ENCODE data around the gene DLX4.

DLX4 gene

DNA sequence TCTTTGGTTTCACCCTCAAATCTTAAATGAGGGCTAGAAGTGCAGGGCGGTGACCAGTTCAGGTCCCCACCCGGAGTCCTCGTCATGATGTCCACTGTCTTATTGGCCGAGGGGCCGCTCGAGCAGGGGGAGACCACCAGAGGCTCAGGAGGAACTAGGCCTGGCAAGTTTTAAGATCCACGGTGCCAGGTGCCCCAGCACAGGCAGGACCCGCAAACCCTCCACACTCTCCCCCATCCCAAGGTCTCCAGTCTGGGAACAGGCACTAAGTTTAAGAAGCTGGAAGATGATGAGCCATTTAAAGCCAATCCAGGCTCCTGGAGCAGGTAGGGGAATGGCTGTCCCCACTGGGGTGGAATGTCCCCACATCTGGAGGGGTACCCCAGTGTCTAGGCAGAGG, 21.9 kb downstream of the DLX4 start:
- no peak for DNase-seq

DNA sequence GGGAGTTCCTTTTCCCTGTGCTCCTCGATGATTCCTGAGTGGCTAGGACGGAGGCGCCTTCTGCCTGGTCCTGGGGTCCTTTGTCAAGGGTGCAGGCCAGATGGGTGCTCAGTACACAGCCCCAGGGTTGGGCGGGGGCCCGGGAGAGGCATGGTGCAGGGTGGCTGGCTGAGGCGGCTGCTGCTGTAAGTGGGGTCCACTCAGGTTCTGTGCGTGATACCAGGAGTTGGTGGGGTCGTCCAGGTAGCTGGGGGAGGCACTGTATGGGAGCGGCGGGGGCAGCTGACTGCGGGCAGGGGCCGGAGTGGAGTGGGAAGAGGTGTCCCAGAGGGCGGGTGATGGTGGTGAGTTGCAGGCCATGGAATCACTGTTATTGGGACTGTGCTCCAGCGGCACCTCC, 22.4 kb downstream of the DLX4 start:
- DNase-seq, result no peak

DNA sequence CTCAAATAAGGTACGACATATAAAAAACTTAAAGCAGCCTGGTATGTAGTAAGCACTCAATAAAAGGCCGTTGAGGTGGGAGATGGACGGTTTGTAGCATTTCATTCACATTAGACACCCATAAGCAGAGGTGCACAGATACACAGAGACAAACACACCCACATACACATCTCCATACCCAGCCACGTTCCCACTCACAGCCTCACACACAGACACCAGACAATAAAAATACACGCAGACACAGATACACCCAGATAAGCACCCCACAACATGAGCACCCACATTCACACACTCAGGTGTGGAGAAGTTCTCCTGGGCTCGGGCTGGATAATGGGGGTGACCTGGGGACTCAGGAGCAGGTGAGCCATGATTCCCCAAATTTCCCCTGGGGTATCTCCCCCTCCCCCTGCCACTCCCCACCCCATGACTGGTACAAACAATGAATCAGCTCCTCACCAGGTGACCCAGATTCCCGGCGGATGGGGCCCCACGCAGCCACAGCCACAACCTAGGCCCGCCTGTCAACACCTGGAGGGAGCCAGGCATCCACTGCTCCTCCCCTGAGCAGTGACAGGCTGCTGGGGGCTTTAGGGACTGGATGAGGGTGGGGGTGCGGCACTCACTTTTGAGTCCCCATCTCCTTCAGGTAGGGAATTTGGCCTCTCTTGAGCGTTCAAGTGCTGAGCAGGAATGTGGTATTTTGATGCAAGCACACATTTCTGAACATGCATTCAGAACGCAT, 23.4 kb downstream of the DLX4 start:
- DNase-seq, result no peak

DNA sequence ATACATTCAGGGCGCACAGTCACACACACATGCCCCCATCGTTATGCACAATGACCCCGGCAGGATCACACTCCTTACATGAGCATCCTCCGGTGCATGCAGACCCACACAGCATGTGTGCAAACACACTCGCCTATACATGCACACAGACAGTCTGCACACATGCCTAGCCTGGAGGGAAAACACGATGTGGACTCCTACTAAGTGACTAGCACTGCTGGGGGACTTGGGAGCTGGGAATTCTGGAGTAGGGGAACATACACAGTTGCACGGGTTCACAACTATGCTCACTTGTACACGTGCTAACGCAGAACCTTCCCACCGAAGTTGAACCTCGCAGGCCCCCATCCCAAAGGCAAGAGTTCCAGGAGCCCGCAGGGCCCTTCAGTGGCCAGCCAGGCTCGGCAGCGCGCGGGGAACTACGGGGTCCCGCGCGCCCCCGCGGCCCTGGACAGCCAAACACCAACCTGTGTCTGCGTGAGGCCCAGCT, 24.0 kb downstream of the DLX4 start:
- DNase-seq, result no peak

DNA sequence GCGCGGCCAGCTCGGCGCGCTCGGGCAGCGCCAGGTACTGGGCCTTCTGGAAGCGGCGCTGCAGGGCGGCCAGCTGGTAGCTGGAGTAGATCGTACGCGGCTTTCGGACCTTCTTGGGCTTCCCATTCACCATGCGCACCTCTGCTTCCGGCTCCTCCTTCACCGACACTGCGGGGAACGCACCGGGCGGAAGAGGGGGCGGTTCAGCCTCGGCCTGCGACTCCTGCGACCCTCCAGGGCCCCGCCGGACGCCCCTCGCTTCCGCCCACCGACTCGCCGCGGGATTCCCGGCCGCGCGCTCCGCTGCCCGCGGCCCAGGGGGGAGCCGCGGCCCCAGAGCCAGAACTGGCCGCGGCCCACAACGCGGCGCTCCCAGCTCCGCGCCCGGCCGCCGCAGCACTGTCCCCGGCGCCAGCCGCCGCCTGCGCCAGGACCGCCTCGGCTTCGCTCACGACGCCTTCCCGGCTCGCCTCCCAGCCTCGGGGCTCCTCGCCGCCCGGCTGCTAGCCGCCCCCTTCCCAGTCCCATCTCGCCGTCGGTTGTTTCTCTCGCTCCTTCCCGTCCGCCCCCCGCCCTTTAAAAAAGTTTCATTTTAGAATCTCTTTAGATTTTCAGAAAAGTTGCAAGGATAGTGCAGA, 24.6 kb downstream of the DLX4 start:
- DNase-seq, result no peak

DNA sequence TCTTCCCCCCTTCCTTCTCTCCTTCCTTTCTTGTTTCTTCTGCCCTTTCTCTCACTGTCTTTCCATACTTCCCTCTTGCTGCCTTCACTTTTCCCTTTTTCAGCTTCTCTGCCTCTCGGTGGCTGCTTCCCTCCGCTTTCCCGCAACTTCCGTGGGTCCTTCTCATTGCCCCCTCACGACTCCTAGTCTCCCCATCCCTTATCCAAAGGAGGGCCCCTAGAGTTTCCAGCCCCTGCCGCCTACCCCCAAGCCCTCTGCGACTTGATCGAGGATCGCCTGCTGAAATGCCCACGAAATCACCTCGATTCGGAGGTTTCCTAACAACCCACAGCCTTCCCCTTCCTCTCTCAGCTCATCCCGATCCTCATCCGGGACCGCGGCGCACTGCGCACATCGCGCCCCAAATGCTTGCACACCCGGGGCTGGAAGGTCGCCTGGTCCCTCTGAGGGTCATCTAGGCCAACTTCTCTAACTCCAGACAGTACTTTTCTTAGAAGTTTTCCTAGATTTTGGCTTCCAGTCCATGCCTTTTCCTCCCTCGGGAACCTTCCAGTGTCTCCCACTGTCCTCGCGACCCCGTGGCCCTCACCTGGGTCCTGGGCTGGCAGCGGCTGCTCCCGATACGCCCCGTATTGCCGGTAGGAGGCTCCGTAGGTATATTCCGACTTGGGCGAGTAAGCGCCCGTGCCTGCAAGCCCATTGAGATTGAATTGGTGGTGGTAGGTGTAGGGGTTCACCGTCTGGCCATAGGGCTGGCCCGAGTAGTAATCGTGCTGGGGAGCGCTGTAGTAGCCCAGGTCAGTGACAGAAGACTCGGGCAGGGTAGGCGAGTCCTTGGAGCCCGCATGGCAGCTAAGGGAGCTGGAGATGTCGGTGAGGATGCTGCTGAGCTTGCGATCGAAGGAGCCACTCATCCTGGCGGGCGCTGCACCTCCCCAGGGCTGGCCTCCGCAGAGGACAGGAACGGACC, 25.4 kb downstream of the DLX4 start:
- DNase-seq, result no peak

DNA sequence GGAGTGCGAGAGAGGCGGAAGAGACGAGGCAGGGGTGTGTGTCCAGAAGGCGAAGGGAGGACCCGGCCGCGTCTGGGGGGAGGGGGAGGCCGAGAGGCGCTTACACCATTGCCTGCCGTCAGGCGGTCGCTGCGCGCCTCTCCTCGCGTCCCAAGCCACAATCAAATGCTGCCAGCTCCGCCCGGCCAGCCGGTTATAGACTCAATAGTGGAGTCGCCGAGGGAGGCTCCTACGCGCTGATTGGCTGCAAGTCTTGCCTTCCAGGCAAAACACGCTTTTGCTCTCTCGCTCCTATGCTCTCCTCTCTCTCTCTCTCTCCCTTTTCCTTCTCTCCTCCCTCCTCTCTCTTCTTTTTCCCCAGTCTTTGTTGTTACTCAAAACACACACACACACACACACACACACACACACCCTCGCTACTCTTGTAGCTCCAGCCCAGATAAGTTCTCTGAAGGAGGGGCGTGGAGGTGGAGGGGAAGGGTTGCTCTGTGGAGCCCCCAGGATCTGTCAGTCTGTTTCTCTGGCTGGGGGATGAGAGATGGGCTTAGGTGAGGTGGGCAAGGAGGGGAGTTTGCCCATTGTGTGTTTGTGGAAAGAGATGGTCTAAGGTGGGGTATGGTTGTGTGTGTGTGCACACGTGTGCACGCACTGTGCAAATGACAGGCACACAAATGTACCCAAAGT, 26.2 kb downstream of the DLX4 start, which contains the start of gene DLX3:
DLX3 (minus strand) TSS at position 170 of the 684 bp plus-strand sequence. CDS start 226 bp downstream, outside the sequence.
- DNase-seq, result no peak

DNA sequence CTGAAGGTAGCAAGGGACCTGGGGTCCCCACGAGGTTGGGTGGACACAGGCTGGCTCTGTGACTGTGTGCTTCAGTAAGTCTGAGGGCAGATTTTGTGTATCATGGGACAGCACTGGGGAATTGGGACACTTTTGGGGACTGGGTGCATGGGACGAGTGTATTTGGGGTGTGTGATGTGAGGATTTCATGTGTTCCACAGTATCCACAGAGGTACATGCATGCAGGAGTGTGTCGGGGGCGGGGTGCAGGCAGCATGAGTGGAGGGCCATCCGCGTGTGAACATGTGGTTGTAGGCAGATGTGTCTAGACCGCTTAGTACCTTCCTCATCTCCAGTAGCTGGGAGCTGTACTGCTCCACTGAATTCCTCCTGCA, 27.1 kb downstream of the DLX4 start:
- no peak for DNase-seq

DNA sequence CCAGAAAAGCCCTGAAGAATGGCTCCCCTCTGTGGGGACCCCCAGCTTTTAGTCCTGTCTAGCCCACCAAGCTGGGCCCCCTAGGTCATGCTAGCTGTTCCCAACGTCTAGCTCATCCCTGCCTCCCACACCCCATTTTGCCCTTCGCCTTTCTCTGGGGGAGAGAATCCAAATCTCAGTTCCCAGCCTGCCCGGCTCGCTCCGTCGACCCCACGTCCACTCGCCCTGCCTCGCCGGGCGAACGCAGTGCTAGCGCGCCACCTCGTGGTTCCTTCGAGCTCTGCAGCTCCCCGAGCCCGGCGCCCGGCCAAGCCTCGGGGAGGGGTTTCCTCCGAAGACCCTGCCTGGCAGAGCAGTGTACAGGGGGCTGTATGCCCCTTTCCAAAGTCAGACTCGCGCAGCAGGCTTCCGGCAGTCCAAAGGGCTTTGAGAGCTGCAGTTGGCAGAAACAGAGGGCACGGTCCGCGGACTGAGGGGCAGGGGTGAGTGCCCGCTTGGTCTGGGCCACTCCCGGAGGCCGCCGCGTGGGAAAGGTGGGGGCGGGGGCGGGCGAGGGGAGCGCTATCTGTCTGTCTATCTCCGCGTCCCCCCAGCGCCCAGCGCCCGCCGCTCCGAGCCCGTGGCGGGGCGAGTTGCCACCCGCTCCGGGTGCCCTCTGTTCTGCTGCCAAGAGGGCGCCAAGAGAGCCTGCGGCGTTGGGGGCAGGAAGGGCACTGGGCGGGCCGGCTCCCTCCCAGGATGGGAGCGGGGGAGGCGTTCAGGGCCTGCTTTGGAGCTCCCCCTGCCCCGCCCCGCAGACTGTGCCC, 27.7 kb downstream of the DLX4 start:
- DNase-seq, result no peak

DNA sequence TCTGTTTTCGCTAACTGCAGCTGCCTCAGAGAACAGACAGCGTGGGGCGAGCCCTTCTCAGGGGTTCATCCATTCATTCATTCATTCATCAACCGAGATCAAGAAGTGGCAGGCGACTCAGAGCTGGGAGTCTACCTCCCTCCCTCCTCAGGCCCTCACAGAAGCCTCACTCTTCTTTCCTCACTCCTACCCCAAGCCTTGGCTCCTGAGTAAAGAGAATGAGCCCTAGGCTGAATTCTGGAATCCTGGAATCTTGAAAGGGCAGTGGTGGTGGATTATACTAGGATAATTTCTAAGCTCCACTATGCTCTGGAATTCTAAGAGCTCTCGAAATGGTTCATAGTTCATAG, 28.3 kb downstream of the DLX4 start:
- no peak for DNase-seq

DNA sequence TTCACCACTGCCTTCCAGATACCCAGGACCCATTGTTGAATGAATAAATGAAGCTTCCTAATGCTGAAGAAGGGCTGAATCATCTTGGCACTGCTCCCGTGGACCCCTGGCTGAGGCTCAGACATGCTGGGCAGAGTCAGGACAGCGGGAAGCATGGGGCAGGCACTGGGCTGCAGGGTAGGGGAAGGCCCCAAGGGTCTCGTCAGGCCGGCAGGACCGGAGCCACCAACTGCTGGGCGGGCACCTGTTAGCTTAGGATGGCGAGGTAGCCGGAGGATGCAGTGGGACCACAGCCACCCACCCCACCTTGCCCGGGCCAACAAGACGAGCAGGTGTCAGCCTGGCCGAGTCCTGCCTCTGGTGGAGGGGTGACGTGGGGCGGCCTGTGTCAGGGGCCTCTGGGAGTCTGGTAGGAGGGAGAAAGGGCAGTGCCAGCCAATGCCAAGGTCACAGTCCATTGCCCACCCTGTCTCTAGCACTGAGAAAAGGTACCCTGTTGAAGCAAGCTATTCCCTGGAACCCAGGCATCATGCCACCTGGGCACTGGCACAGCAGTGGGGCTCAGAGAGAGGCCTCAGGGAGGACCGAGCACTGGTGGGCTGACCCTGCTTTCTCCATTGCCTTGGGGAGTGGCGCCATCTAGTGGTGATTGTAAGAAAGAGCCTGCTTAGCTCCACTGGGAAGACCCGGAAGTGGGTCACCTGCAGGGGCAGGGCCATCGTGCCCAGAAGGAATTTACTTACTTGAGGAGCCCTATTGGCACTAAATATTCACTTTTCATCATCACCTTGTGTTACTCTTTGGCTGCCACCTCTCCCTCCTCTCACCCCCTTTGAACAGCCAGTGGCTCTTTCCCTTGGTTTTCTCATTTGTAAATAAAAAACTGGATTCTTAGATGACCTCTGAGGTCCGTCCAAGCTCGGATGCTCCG, 29.0 kb downstream of the DLX4 start:
- DNase-seq, result peak; percentile 47 to 50

DNA sequence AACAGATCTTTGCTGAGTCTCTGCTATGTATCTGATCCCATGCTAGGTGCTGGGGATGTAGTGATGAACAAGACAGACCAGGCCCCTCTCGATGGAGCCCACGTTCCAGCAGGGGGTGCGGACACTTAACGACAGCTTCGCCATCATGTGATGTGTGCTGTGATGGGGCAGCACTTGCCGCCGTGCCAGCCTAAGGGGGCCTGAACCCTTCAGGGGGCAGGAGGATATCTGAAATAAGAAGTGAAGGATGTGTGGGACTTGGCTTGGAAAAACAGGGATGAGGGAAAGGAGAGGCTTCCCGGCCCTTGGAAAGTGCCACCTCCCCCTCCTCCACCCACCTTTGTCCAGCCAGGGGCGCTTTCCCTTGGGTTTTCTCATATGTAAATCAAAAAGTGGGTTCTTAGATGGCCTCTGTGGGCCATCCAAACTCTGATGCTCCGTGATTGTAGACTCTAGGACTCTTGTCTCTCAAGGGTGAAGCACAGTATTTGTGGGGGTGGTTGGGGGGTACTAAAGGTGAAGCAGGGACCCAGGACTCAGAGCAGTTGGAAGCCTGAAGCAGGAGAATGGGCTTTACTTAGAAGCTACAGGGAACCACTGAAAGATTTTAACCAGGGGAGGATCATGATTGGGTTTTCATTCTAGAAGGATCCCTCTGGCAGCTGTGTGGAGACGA, 30.0 kb downstream of the DLX4 start:
- DNase-seq, result no peak

DNA sequence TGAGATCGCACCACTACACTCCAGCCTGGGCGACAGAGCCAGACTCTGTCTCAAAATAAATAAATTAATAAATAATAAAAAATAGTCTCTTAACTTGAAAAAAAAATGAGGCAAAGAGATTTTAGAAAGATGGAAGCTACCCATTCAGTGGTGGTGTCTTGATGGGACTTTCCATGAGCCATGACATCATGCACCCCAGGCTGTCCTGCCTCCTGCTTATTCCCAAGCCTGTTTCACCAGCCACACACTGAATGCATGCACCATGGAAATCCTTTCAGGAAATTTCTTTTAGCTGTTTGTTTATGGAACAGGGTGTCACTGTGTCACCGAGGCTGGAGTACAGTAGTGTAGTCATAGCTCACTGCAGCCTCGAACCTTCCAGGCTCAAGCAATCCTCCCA, 34.9 kb downstream of the DLX4 start:
- DNase-seq, result no peak

DNA sequence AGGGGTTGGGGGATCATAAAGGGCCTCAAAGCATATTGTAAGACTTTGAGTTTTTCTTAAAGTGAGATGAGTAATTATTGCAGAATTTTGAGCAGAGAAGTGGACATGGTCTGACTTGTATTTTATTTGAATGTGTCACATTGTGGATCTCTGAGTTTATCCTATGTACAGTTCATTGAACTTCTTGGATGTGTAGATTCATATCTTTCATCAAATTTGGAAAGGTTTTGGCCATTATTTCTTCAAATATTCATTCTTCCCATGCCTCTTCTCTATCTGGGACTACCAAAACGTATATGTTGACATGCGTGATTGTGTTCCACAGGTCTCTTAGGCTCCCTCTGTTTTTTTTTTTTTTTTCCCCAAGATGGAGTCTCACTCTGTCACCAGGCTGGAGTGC, 40.3 kb downstream of the DLX4 start:
- DNase-seq, result no peak

DNA sequence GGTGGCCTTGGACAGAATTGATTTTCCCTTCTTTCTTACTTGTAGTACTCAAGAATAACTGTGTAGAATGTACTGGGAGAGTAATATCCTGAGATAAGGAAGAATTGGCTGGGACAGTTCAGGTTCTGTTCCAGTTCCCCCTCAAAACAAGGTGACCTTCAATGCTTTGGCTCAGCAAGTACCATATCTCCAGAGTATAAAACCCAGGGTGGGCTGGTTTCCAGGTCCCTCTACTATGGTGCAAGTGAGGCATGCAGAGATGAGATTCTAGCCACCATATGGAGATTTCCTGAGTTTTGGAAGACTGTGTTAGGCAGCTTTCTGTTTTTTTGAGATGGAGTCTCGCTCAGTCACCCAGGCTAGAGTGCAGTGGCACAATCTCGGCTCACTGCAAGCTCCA, 44.1 kb downstream of the DLX4 start:
- no peak for DNase-seq

DNA sequence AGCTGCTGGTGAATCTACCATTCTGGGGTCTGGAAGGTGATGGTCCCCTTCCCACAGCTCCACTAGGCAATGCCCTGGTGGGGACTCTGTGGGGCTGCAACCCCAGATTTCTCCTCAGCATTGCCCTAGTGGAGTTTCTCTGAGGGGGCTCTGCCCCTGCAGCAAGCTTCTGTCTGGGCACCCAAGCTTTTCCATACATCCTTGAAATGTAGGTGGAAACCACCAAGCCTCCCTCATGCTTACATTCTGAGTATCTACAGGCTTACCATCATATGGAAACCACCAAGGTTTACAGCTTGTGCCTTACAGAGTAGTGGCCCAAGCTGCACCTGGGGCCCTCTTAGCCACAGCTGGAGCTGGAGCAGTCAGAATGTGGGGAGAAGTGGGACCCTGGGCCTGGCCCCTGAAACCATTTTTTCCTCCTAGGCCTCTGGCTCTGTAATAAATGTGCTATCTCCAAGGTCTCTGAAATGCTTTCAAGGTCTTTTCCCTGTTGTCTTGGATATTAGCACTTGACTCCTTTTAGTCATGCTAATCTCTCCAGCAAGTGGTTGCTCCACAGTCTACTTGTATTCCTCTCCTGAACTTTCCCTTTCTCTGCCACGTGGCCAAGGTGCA, 45.6 kb downstream of the DLX4 start:
- DNase-seq, result no peak

DNA sequence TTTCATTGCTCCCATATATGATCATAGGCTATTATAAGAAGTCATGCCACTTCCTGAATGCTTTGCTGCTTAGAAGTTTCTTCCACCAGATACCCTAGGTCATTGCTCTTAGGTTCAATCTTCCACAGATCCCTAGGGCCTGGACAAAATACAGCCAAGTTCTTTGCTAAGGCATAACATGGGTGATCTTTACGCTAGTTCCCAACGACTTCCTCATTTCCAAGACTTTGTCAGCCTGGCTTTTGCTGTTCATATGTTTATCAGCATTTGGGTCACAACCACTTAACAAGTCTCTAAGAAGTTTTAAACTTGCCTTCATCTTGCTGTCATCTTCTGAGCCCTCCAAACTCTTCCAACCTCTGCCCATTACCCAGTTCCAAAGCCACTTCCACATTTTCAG, 46.2 kb downstream of the DLX4 start:
- no peak for DNase-seq

DNA sequence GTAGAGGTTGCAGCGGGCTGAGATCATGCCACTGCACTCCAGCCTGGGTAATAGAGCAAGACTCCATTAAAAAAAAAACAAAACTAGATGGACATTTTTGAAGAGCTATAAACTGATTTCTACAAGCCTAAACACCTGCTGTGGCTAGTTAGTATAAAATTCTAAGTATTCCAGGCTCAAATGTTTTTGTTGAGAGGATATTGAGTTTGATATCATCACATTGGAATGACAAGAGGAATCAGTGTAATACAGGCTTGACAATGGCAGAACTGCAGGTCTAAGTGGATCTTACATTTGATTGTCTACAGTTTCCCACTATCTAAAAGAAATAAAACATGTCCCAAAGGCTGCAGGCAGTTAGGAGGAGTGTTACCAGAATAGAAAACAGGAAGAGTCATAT, 49.9 kb downstream of the DLX4 start:
- DNase-seq, result no peak

DNA sequence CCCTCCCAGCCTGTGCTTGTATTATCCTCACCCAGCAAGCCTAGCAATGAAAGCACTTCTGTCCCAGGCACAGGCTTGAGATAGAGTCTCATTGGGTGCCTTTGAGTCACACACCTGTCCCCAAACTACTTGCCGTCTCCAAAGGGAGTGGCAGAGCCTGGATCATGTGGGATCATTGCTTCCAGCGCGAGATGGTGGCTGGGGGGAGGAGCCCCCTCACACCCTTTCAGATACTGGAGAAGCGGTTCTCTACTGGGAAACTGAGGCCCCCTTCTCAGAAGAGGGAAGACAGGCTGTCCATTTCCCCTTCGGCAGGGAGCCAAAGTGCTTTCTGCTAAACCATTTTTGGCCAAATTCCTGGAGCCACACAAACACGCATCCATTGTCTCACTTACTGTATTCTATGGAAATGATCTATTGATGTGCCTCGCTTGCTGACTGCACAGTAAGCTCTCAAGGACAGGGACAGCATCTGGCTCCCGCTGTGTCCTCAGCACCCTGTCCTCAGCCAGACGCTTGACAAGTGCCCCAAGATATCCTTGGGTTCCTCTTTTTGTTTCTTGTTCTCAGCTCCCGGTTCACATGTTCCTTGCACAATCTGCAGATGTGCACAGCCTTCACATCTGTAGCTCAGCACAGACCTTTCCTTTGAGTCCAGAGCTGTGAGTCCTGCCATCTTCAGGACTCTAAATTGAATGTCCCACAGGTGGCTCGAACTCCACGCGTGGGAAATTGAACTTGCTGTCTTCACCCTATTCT, 52.0 kb downstream of the DLX4 start:
- DNase-seq, result no peak
